Right hindlimb (tissue), 1 donor: ENCODE results near the gene FBN1.

Experiments
- DNase-seq: peaks from one replicate; pipeline ENCODE4 v3.0.0-alpha.2; 2018

The FBN1 gene

DNA sequence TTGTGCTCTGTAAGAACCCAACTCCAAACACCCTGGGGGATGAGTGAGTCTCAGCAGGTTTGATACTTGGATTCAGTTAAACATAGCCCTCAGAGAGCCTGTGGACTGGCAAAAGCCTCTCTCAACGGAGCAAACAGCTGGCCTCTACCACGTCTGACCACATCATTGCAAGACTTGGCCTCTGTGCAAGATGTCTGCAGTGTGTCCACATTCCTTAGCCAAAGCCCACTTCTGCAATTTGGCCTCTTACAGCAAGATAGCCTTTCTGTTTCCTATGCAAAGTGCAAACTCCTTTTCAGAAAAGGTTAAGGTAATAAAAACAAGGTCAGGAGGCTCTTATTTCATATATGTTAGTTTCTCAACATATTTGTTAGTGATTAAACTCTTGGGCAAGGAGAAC, 27.9 kb downstream of the FBN1 start:
- peak; percentile 48 for DNase-seq

DNA sequence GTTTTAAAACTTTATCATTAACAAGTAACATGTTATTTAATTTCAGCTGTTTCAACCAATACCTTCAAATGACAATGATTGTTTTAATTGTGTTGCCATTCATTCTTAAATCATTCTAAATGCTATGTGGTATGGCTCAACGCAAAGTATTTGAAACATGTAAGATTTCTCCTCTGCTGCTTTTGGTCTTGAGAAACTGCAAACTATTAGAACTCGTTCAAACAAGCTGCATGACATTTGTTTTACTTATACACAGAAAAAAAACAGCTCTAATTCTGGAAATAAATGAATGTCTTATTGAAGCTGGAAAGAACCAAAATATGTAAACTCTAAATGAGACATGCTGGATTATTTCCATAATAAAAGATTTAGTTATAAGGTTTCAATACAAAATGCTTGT, 29.3 kb downstream of the FBN1 start:
- DNase-seq: no peak

DNA sequence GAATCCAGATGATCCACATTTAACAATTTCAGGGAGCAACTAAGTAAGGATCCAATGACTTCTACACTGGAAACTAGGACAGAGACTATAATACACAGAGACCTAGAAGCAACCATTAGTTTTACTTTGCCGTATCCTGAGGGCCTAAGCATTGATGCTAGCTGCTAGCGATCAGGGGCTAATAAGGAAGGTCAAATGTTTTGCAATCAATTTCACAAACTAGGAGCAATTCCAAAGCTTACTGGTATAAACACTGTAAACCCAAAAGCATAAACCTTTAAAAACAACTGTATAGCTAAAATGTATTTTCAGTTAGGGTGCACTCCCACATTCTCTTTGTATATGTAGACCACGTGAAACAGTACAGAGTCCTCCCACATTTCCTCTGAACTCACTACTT, 31.5 kb downstream of the FBN1 start:
- DNase-seq: no peak

DNA sequence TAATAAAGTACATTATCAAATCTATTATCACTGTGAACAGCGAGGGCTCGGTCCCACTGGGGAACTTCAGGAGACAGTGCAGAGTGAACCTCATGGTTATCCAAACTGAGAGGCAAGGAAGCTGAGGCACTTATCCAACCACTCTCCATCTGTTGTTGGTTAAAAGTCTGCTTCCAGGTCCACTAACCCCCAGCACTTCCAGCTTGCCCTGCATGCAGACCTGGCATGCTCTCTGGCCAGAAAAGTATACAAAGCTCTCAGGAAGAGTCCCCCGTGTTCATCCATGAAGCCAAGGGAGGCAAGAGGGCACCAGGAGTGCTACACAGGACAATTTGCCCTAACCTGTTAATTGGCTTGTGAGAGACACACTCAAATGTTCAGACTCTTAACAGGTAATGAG, 36.0 kb downstream of the FBN1 start:
- no peak for DNase-seq

DNA sequence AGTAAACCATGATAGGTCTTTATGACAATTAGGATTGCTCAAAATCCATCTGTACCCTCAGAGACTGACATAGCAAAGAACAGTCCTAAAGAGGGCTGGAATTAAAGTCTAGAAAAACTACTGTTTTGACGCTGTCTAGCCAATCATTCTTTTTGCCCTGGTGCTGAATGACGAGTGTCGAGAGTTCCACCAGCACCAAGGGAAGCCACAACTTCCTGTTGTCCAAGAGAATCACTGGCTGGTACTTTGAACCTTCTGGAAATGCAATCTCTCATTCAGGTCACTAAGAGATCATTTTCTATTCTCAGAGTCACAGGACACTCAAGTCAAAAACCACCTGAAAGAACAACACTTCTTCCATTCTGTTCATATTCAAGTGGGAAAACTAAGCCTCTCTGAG, 37.7 kb downstream of the FBN1 start:
- DNase-seq: no peak

DNA sequence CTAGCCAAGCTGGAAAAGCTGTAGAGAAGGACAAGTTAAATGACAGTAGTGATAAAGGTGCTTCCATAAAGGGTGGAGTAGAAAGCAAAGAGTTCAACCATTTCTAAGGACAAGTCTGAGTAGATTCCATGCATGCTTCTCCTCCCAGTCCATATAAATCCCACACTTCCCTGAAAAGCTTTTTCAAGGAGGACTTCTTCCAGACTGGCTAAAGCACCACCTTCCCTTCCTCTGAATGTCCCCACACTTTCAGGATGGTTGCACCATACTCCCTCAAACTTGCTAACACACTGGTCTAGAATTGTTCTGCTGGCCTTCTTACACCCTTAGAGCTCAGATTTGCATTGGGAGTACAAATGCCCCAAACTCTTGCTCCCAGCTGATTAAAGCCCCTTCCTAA, 40.9 kb downstream of the FBN1 start:
- no peak for DNase-seq

DNA sequence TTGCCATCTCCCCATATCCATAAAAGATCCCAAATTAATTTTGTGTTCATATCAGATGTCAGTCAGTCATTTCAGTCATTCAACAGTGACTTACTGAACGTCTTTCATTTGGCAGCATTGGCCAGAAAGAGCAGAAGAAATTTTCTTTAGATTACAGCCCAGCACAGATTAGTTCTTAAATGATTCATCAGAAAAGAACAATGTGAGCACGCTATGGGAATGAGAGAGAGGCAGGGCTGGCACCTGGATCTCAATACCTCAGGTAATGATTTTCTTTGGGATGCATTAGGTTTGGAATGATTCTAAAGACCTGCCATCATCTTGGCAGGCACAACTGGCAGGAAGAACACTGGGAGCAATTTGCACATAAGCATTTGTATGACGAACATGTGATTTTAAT, 41.6 kb downstream of the FBN1 start:
- DNase-seq: no peak

DNA sequence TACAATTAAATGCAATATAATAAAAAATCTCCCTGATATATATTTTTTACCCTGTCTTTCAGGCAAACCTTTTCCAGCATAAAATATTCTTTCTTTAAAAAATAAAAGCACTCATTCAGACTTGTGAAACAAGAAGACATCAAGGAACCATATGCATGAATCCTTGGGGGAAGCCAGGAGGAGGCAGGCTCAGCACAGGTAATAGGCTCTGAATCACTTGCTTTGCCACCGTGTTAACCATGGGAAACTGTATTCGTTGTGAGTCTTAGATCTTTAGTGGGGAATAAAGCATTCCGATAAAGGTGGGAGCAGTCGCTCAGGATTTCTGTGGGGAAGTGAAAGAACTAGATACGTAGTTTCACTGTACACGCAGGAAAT, 42.4 kb downstream of the FBN1 start:
- no peak for DNase-seq

DNA sequence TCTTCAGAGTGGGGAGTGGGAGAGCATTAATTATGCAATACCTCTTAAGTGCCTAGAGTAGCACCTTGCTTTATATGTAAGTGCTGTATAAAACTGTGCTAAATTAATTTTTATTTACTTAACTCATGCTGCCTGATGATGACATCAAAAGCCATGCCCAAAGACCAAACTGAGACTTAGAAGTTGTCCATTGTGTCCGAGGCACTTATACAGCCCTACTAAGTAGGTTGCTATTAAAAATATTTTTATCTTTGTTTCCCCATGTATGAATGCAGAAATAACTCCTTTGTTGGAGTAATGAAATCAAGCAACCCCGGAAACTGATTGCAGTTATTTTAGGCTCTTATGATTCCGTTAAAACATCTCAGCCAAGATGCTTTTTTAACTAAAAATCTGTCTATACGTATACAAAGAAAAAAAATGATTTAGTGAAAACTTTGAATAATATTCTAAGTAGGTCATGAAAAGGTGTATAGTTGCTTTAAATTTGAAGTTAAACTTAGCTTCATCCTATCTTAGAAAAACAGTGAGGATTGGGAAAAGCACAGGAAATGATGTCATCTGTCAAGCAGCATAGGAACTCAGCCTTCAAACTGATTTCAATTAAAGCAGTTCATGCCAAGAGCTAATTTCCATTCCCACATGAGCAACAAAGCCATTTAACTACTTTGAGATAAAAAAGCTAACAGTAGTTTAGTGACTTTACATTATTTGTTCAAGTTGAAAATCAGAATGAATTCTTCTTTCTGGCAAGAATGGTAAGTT, 43.0 kb downstream of the FBN1 start:
- DNase-seq: no peak

DNA sequence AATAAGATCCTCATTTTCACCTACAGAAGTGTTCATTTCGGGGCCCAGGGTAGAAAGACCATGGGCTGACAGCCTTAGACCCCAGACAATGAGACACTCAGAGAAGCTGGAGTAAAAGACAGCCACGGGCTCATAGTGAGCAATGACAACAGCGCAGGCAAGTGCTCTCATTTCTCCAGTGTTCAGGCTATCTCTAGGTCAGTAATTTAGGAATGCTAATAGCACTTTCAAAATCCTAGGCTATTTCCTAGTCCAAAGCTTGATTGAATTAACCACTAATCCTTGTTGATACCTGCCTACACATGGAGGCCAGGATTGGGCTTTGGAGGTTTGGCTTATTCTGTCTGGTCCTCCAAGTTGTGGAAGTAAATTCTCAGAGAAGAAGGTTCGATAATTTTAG, 44.4 kb downstream of the FBN1 start:
- DNase-seq: no peak

DNA sequence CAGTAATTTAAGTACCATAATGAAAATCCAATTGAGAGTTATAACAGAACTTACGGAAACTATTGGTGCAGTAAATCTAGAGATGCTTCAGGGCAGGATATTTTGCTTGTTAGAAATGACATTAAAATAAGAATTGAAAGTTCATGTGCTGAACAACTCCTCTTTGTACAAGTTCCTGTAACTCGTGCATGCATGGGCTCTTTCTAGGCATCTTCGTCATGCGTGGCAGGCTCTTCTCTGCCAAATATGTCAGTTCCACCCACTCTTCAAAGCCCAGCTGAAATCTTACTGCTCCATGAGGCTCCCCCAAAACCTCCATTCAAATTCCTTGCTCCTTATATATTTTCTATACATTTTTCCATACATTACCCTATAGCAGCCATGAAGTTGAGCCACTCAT, 48.7 kb downstream of the FBN1 start:
- no peak for DNase-seq

DNA sequence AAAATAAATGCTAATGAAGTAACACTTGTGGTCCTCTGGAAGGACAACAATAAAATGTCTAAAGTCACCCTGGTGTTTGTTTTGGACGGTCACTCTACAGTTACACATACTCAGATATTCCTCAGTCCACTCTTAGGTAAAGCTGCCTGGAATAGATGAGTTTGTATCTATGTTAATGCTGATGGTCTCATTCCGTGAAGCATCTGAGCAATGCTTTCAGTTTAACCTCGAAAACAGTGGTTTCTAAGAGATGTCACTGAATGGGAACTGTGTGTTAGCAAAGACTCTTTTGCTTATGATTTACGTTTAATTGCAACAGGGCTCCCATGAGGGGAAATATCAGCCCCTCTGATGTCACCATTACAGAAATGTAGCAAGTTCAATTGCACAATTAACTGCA, 49.1 kb downstream of the FBN1 start:
- DNase-seq: no peak

DNA sequence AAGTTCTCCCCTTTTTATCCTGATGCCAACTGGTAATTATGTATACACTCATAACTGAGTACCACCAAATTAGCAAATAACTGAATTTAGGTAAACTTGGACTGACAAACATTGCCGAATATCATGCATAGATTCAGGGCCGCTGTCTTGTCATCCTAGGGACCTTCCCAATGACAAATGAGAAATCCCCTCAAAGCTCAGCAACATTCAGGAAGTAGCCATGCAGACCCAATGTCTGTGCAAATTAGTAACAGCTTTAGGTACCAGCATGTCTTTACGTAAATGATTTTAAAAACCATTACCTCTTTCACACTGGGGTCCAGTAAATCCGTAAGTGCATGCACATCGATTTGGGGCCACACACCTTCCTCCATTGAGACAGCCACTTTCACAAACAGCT, 49.5 kb downstream of the FBN1 start:
- no peak for DNase-seq

DNA sequence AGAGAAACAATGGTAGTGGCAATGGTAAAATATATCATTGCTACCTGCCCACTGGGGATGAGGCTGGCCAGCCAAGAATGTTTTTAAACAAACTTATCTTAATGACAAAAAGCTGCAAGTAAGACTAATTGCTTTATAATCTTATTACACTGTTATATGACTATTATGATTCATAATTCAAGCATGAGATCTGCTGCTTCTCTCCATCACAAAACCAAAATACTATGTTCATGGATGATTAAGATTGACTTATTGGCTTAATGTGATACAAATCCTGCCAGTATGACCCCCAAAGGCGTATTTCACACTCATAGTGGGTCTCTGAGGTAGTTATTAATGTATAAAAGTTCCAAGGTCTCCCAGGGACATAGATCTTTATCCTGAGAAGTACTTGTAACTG, 52.6 kb downstream of the FBN1 start:
- DNase-seq: no peak

DNA sequence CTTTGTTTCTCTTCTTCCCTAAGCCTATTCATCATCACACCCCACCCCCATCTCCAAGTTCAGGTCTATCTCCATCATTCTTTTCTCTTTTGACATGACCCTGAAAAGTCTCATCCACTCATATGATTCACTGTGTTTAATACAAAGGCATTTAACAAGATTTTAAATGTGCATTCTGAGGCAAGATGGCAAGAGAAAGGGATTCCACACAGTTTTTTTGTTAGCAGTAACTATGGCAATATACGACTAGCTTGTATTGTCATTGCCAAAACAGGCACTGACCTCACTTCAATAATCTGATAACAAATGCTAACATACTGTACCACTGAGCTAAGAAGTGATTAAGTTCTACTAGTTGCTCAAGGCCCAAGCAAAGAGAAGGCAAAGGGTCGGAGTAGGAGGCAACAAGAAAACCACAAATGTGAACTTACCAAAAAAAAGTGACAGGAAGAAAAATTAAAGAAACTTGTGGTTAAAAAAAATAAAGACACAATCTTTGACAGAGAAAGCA, 53.2 kb downstream of the FBN1 start:
- DNase-seq: no peak

DNA sequence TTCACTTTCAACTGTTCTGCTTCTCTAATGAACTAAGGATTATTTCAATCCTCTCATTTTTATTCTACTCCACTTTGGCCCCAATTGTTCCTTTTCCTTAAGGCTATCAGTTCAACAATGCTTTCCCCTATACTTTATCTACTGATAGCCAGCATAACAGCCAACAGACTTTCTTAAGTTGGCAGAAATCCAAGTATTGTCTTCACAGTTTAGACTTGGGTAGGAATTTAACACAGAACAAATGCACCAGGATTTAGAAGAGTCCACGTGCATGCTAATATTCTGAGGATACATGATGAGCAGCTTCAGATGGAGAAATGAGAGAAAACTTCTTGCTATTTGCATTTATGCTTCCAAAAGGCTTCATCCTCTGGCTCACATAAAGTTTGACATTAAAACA, 54.8 kb downstream of the FBN1 start:
- no peak for DNase-seq

DNA sequence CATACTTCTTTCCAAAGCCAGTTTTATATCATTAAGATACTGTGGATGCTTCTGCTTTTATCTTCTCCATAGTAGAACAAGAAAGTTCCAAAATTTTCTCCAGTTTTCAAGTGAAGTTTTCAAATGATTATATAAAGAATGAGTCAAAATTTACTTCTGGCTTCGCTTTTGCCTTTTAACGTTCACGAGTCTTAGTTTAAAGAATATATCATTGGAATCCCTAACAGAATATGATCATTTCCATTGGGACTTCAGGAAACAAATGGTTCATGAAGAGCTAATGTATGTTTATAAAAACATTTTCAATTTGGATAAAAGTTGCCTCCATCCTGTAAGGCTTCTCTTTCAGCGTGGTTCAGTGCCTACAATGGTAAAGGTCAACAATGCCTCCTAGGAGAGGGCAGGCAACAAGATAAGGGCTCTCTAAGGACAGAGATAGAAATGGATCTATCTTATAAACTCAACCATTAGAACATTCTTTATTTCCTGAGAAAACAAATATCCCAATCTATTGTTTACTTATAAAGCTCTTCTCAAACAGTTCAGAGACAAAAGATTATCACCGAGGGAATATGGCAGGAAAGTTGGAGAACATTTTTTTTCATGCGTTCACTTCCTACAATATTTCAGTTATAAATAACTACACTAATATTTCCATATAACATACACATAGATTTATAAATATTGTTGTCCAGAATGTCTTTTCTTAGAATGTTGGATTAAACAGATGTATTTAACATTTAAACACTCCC, 60.5 kb downstream of the FBN1 start:
- DNase-seq: no peak

DNA sequence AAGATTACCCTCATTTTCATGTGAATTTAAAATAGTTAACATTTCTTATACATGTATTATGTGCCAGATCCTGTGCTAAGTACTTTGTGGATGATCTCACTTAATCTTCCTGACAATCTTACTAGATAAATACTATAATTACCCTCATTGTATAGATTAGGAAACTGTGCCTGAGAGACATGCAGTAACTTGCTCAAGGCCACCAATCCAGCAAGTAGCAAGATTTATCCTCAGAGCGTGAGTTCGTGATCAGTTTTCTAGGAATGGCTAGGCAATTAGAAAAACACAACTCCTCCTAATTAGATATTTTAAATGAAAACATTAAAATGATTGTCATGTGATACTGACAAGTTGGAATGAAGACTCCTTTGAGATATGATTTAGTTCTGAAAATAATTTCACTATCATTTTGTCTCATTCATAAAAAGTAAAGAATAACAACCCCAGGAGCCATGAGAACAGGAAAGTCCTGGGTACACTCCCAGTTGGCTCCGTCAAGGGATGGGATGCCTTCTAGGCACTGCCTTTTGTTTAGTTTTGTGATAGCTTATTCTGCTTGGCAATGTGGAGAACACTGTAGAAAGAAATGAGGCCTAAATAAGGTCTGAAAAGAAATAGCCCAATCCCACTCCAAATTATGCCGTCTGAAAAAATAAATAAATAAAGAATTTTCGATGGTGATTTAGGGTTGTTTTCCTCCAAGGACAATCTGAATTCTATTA, 61.3 kb downstream of the FBN1 start:
- DNase-seq: no peak

DNA sequence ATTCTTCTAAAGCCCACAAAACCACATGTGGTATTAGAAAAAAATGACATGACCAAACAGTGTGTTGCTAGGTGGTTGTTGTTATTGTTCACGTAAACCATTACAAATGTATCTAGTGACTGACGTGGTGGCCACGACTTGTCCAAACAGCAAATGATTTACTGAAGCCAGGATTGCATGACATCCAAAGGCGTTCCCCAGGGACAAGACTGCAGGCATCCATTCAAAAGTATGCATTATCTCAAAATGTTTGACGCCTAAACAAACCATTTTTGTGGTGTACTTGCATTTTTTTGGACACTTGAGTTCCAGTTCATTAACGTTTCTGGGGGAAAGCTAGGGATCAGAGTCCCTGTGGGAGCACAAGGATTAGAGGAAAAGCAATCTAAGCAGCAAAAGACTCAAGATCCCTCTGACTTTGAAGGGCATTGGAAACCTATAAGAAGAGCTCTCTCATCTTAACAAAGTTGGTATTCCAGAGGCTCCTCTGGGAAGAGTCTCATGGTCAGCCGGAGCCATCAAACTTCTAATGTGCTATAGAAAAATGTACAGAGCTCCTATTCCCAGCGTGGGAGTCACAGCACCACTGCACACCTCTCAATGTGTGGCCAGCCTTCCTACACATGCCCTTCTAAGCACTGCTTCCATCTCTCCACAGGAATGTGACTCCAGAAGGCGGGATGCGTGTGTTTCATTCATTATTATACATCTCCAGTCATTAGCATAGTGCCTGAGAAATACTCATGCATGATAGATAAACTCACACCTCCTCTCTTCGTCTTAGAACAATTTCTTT, 62.9 kb downstream of the FBN1 start:
- DNase-seq: peak; percentile 48

DNA sequence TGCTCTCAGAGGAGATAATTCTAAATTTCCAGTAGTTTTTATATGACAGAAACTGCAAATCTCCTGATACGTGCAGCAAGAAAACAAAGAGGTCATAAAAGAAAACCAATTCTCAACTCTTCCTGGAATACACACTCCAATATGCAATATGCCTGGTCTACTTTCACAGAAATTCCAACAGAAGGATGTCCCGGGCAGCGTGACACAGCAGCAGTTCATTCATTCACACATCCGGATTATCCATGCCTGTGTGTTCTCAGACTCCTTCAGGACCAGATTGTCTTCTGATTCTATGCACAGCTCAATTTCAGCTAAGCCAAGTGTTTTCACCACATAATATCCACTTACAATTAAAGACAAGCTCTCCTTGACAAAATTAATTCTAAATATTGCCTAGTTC, 64.3 kb downstream of the FBN1 start:
- no peak for DNase-seq

DNA sequence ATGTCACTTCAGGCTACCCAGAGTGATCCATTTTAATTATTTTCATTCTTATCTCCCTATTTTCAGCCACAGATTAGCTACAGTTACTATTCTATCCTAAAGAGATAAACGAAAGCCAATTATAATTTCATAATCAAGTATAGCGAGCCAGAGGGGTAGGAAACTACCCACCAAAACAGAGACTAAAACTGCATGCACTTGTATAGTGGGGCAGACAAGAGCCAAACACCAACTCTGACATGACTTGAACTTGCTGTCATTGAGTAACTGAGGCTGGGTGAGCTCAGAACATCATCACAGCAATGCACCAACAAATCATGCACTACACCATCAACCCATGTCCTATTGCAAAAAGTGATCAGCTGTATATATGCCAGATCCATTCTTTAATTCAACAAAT, 64.8 kb downstream of the FBN1 start:
- no peak for DNase-seq

DNA sequence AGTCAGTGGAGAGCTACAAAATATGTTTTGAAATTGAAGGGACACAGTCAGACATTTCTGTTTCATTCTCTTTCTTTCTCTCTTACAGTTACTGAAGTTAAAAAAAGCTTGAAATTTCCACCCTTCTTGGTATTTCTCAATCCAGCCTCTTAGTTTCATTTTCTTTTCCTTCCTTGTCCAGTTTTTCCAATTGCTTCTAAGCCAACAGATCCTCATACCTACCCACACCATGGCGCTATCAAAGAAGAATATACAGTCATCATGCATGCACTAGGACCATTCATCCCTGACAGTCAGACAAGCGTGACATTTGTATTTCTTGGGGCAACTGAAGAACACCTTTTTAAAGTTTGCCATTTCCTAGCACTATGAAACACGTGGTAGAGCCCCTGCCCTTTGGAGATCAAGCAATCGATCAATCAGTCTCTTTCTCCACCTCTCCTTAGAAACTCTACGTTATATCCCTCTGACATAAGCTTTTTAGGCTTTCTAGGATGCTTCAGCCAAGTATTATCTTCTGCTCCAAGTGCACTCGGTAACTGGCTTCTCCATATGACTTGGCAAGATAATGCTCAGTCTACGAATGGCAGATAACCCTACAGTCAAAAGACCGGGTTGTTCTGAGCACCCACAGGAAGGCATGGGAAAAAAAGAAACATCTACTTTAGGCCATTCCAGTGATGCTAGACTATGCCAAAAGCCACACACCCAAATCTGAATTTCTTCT, 65.4 kb downstream of the FBN1 start:
- no peak for DNase-seq
